T-cell (primary cell): ENCODE measurements around the gene SERTAD2. TPM values are rescaled to one million over a fixed set of nuclear protein-coding genes. Genes with fewer than 3 reads are reported as not detected.

Experiments
- ATAC-seq, 4 experiments: fragments of 200-7000 bp in 3 of 4; fragments of 150-1000 bp in 1 of 4; cut with Tn5 transposase; replicated peaks in 1 of 4; 1 replicate in 3 of 4; 2 replicates in 1 of 4; pipeline ENCODE4 v1.10.0; 2021; ENCODE audit warnings: moderate library complexity in 3 of 4, mild to moderate bottlenecking in 2 of 4, moderate number of reproducible peaks in 1 of 4
- CTCF ChIA-PET, 2 donors: fragments of 300-600 bp; sonication (Branson Sonifier 250); formaldehyde crosslinking; loops; one replicate each; lab custom pipeline; 2022; ENCODE audit warnings: antibody characterized with exemption in 2 of 2; lab: Charles Lee
- POLR2A ChIA-PET, 2 donors: fragments of 300-600 bp; sonication (Branson Sonifier 250); formaldehyde crosslinking; loops; one replicate each; lab custom pipeline; 2022; ENCODE audit warnings: antibody characterized with exemption in 2 of 2; lab: Charles Lee
- DNase-seq, 35 experiments: peaks; one replicate each; pipeline versions ENCODE4 v3.0.0 to v3.0.0-alpha.2; 2013 to 2023
- H3K27ac ChIP-seq: one replicate; pipeline ENCODE4 v1.5.1; 2013; ENCODE audit warnings: low read length
- H3K27me3 ChIP-seq, 2 experiments: replicated peaks in 1 of 2; 1 replicate in 1 of 2; 2 replicates in 1 of 2; pipeline versions ENCODE4 v1.6.1 to v1.7.0; 2013; ENCODE audit warnings: low read length in 1 of 2, mixed read lengths in 1 of 2; ENCODE audit not compliant: control insufficient read depth in 2 of 2, insufficient read depth in 2 of 2; ENCODE audit errors: extremely low read depth in 1 of 2
- H3K36me3 ChIP-seq, 2 donors: 1 replicate in 1 of 2; 2 replicates in 1 of 2; pipeline versions ENCODE4 v1.6.1 to v1.7.0; 2013; ENCODE audit warnings: low read length in 1 of 2; ENCODE audit not compliant: control insufficient read depth in 2 of 2, insufficient read depth in 1 of 2; ENCODE audit errors: extremely low read depth in 1 of 2
- H3K4me1 ChIP-seq, 2 experiments: 1 replicate in 1 of 2; 2 replicates in 1 of 2; pipeline versions ENCODE4 v1.6.1 to v1.7.0; 2013; ENCODE audit warnings: low read length in 2 of 2, mixed read lengths in 1 of 2; ENCODE audit not compliant: insufficient read depth in 2 of 2, control insufficient read depth in 1 of 2; ENCODE audit errors: extremely low read depth in 1 of 2
- H3K4me3 ChIP-seq, 2 donors: 1 replicate in 1 of 2; 2 replicates in 1 of 2; pipeline versions ENCODE4 v1.5.1 to v1.7.0; 2013; ENCODE audit warnings: mild to moderate bottlenecking in 2 of 2, low read length in 1 of 2, moderate library complexity in 1 of 2; ENCODE audit not compliant: control insufficient read depth in 1 of 2; ENCODE audit errors: extremely low read depth in 1 of 2
- H3K9me3 ChIP-seq: 2 replicates; pipeline ENCODE4 v1.7.0; 2013
- H3K27ac Mint-ChIP-seq, 2 donors: one replicate each; pipeline ENCODE4 v1.8.0; 2020 to 2021; ENCODE audit warnings: mild to moderate bottlenecking in 2 of 2, mixed read lengths in 2 of 2
- H3K27me3 Mint-ChIP-seq, 2 donors: one replicate each; pipeline ENCODE4 v1.8.0; 2021 to 2022; ENCODE audit warnings: mixed read lengths in 2 of 2
- H3K36me3 Mint-ChIP-seq: one replicate; pipeline ENCODE4 v1.8.0; 2021; ENCODE audit warnings: mixed read lengths
- H3K4me1 Mint-ChIP-seq, 3 donors: one replicate each; pipeline ENCODE4 v1.8.0; 2020 to 2022; ENCODE audit warnings: mixed read lengths in 3 of 3, mild to moderate bottlenecking in 1 of 3
- H3K4me3 Mint-ChIP-seq, 3 donors: one replicate each; pipeline ENCODE4 v1.8.0; 2020 to 2022; ENCODE audit warnings: mild to moderate bottlenecking in 3 of 3, mixed read lengths in 3 of 3, moderate library complexity in 3 of 3
- H3K9me3 Mint-ChIP-seq, 3 donors: one replicate each; pipeline ENCODE4 v1.8.0; 2020 to 2022; ENCODE audit warnings: mixed read lengths in 3 of 3
- WGBS: methylation state at CpG from one replicate; pipeline ENCODE4 v1.1.5; 2013; ENCODE audit warnings: missing lambda C conversion rate; ENCODE audit not compliant: insufficient coverage; 5-methylcytosine and 5-hydroxymethylcytosine counted together
- total RNA-seq, 35 experiments: library from RNA in 6 of 35; stranded (reverse) in 6 of 35; fragments of 120-200 nt in 1 of 35; gene quantifications; one replicate each; pipeline versions ENCODE4 v1.2.1 to v1.2.4 and lab custom pipeline; 2013 to 2026

The SERTAD2 gene
- total RNA-seq, 5 donors from 2014 or later (not counting 1 experiment from before 2014, with no cell fraction given) = 22.8 to 39.7 (median 27.4) TPM

- Histone ChIP-seq H3K36me3 (peaks cover 9 to 28% of the 10 kb centered on the region in 2 donors), H3K27ac (no peak overlapping the region), H3K9me3 (no peaks in the 10 kb centered on the region), H3K27me3 (peaks cover 0 to 3% of the 10 kb centered on the region in 2 experiments), H3K4me3 (no peak overlapping the region), H3K4me1 (peaks cover 0 to 4% of the 10 kb centered on the region in 2 experiments)
- peaks cover 2 to 6% (median 2%) of the 10 kb centered on the region in 3 donors for H3K4me1 Mint-ChIP-seq
- WGBS = 100% methylated on average over 1 of the region's 7 CpGs
- no peak for DNase-seq
- POLR2A ChIA-PET = interaction anchor here in 1 of 2 donors (0.6 kb wide), 1 partner anchor 13 kb away, joined by 5 read pairs; no protein-coding TSS in a partner anchor
- ATAC-seq = no peak
- H3K36me3 Mint-ChIP-seq = peaks cover 24% of the 10 kb centered on the region
- no peak overlapping the region for H3K27ac Mint-ChIP-seq
- H3K4me3 Mint-ChIP-seq = no peak overlapping the region
- CTCF ChIA-PET = interaction anchor here (0.6 to 1.3 kb wide), 10 partner anchors 11 to 476 kb away, joined by 3 to 8 read pairs (median 4); no protein-coding TSS in a partner anchor
- no peaks in the 10 kb centered on the region for H3K9me3 Mint-ChIP-seq
- H3K27me3 Mint-ChIP-seq = no peaks in the 10 kb centered on the region
Observed at GRCh38 chr2:64594226-64594989, 59.3 kb downstream of the SERTAD2 start.

- Mint-ChIP-seq H3K27ac (no peak overlapping the region), H3K4me3 (no peak overlapping the region), H3K27me3 (no peaks in the 10 kb centered on the region), H3K36me3 (peaks cover 32% of the 10 kb centered on the region), H3K4me1 (no peaks in the 10 kb centered on the region), H3K9me3 (no peaks in the 10 kb centered on the region)
- POLR2A ChIA-PET = no interaction called here
- H3K27ac ChIP-seq = no peak overlapping the region
- no peak overlapping the region for H3K4me3 ChIP-seq
- no peaks in the 10 kb centered on the region for H3K9me3 ChIP-seq
- peaks cover 9 to 31% of the 10 kb centered on the region in 2 donors for H3K36me3 ChIP-seq
- WGBS = 100% methylated on average over 1 of the region's 4 CpGs
- H3K4me1 ChIP-seq = no peaks in the 10 kb centered on the region
- DNase-seq = no peak
- ATAC-seq = no peak
- CTCF ChIA-PET = interaction anchor here in 1 of 2 donors (1.1 kb wide), 1 partner anchor 13 kb away, joined by 3 read pairs; no protein-coding TSS in a partner anchor
- no peaks in the 10 kb centered on the region for H3K27me3 ChIP-seq
Observed at GRCh38 chr2:64593035-64593655, 60.6 kb downstream of the SERTAD2 start.

GRCh38 chr2:64591188-64591587, 62.5 kb downstream of the SERTAD2 start:
- peaks cover 9 to 33% of the 10 kb centered on the region in 2 donors for H3K36me3 ChIP-seq
- H3K27me3 ChIP-seq = no peaks in the 10 kb centered on the region
- H3K4me1 ChIP-seq = no peaks in the 10 kb centered on the region
- Mint-ChIP-seq H3K4me1 (peaks cover 0 to 3% (median 0%) of the 10 kb centered on the region in 3 donors), H3K4me3 (no peak overlapping the region), H3K36me3 (peaks cover 42% of the 10 kb centered on the region), H3K9me3 (no peaks in the 10 kb centered on the region), H3K27ac (no peak overlapping the region), H3K27me3 (no peaks in the 10 kb centered on the region)
- no peak overlapping the region for H3K4me3 ChIP-seq
- POLR2A ChIA-PET = interaction anchor here (0.7 kb wide), 2 partner anchors 158 to 568 kb away, joined by 5 to 8 read pairs; no protein-coding TSS in a partner anchor
- DNase-seq (no peak), ATAC-seq (no peak)
- WGBS = 95% methylated on average over 4 of the region's 4 CpGs
- H3K9me3 ChIP-seq = no peaks in the 10 kb centered on the region
- CTCF ChIA-PET = interaction anchor here (0.5 to 1.1 kb wide), 2 partner anchors 55 kb away, joined by 3 to 4 read pairs; no protein-coding TSS in a partner anchor
- no peak overlapping the region for H3K27ac ChIP-seq

GRCh38 chr2:64587561-64587960, 66.2 kb downstream of the SERTAD2 start:
- Histone ChIP-seq H3K36me3 (peaks cover 9 to 41% of the 10 kb centered on the region in 2 donors), H3K4me1 (no peaks in the 10 kb centered on the region), H3K9me3 (no peaks in the 10 kb centered on the region), H3K4me3 (no peak overlapping the region), H3K27ac (no peak overlapping the region), H3K27me3 (no peaks in the 10 kb centered on the region)
- H3K9me3 Mint-ChIP-seq = no peaks in the 10 kb centered on the region
- no peak for ATAC-seq
- no peak overlapping the region for H3K4me3 Mint-ChIP-seq
- DNase-seq = no peak
- CTCF ChIA-PET = interaction anchor here (0.5 to 2.8 kb wide), 31 partner anchors 9 to 542 kb away, joined by 3 to 22 read pairs (median 4); partner anchors contain the start of genes SERTAD2 (in 2 of the 2) and AFTPH (in 1 of the 2)
- H3K36me3 Mint-ChIP-seq = peaks cover 43% of the 10 kb centered on the region
- peaks cover 0 to 3% (median 0%) of the 10 kb centered on the region in 3 donors for H3K4me1 Mint-ChIP-seq
- H3K27me3 Mint-ChIP-seq = no peaks in the 10 kb centered on the region
- H3K27ac Mint-ChIP-seq = no peak overlapping the region
- POLR2A ChIA-PET = interaction anchor here in 1 of 2 donors (0.7 kb wide), 1 partner anchor 16 kb away, joined by 5 read pairs; no protein-coding TSS in a partner anchor

GRCh38 chr2:64586883-64587481, 66.7 kb downstream of the SERTAD2 start:
- POLR2A ChIA-PET = interaction anchor here (0.6 to 0.7 kb wide), 2 partner anchors 16 to 164 kb away, joined by 3 to 5 read pairs; no protein-coding TSS in a partner anchor
- H3K4me3 Mint-ChIP-seq = no peak overlapping the region
- no peak overlapping the region for H3K27ac ChIP-seq
- no peaks in the 10 kb centered on the region for H3K27me3 ChIP-seq
- WGBS = no CpG with 5 or more reads among the region's 6 CpGs
- H3K27me3 Mint-ChIP-seq = no peaks in the 10 kb centered on the region
- peak overlapping the region in 1 of 2 donors; percentile 30 for H3K27ac Mint-ChIP-seq
- no peaks in the 10 kb centered on the region for H3K9me3 ChIP-seq
- CTCF ChIA-PET = interaction anchor here (0.5 to 2.8 kb wide), 36 partner anchors 10 to 542 kb away, joined by 3 to 22 read pairs (median 4); partner anchors contain the start of genes SERTAD2 (in 2 of the 2) and AFTPH (in 1 of the 2)
- peaks cover 0 to 3% (median 0%) of the 10 kb centered on the region in 3 donors for H3K4me1 Mint-ChIP-seq
- H3K36me3 ChIP-seq = peaks cover 9 to 38% of the 10 kb centered on the region in 2 donors
- no peak overlapping the region for H3K4me3 ChIP-seq
- ATAC-seq (peak in 2 of 4 experiments; percentile 48 to 50), DNase-seq (peak in 1 of 35 experiments; percentile 67)
- no peaks in the 10 kb centered on the region for H3K4me1 ChIP-seq
- H3K9me3 Mint-ChIP-seq = no peaks in the 10 kb centered on the region
- H3K36me3 Mint-ChIP-seq = peaks cover 41% of the 10 kb centered on the region
